ENCODE results near the gene AGRN.
"Not testable (repeated sequence)": the region's sequence is repeated elsewhere in the genome, so short reads cannot be mapped to it uniquely, and the experiment has no call there.

AGRN gene

DNA sequence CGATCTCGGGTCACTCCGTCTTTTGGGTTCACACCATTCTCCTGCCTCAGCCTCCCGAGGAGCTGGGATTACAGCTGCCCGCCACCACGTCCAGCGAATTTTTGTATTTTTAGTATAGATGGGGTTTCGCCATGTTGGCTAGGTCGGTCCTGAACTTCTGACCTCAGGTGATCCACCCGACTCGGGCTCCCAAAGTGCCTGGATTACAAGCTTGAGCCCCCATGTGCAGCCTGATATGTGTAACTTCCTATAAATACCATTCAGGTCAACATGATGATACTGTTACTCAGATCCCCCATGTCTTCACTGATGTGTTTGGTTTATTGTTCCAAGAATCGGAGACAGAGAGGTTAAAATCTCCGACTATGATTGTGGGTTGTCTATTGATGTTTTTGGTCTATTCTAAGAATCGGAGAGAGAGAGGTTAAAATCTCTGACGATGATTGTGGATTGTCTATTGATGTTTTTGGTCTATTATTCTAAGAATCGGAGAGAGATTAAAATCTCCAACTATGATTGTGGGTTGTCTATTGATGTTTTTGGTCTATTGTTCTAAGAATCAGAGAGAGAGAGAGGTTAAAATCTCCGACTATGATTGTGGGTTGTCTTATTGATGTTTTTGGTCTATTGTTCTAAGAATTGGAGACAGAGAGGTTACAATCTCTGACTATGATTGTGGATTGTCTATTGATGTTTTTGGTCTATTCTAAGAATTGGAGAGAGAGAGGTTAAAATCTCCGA lies 78.9 kb downstream of the AGRN start:
- no peak for DNase-seq

GRCh38 chr1:1099506-1100183 lies 79.7 kb downstream of the AGRN start:
- DNase-seq = no peak

- no peak for DNase-seq
Measured at GRCh38 chr1:1100296-1100695, 80.4 kb downstream of the AGRN start.

GRCh38 chr1:1101503-1101902 lies 81.6 kb downstream of the AGRN start:
- no peak for DNase-seq

- not testable (repeated sequence) for DNase-seq
Measured at GRCh38 chr1:1104152-1104551, 84.2 kb downstream of the AGRN start.

Data from activated naive CD4-positive, alpha-beta T cell (primary cell).